Liver (tissue), 9 donors: ENCODE data around the gene OTUD6A. TPM values are rescaled to one million over a fixed set of nuclear protein-coding genes. Genes with fewer than 3 reads are reported as not detected.

Source experiments
- DNase-seq: peaks from one replicate; pipeline ENCODE4 v3.0.0-alpha.2; 2017; ENCODE audit warnings: low spot score
- H3K27ac ChIP-seq, 2 donors: one replicate each; pipeline ENCODE4 v1.7.0; 2013; ENCODE audit warnings: inconsistent platforms in 2 of 2, low read length in 2 of 2, control low read depth in 1 of 2, low read depth in 1 of 2, mild to moderate bottlenecking in 1 of 2
- H3K27me3 ChIP-seq, 4 donors: one replicate each; pipeline versions ENCODE4 v1.6.1 to v1.7.0; 2013; ENCODE audit warnings: low read length in 3 of 4, inconsistent platforms in 1 of 4, mild to moderate bottlenecking in 1 of 4, moderate library complexity in 1 of 4; ENCODE audit not compliant: control insufficient read depth in 4 of 4, insufficient read depth in 4 of 4
- H3K36me3 ChIP-seq, 4 donors: one replicate each; pipeline versions ENCODE4 v1.6.1 to v1.7.0; 2013; ENCODE audit warnings: low read length in 3 of 4, mild to moderate bottlenecking in 3 of 4, low read depth in 1 of 4, moderate library complexity in 1 of 4; ENCODE audit not compliant: control insufficient read depth in 4 of 4, insufficient read depth in 3 of 4
- H3K4me1 ChIP-seq, 4 donors: one replicate each; pipeline versions ENCODE4 v1.6.1 to v1.7.0; 2013; ENCODE audit warnings: low read length in 3 of 4, mild to moderate bottlenecking in 3 of 4, moderate library complexity in 1 of 4; ENCODE audit not compliant: control insufficient read depth in 4 of 4, insufficient read depth in 4 of 4
- H3K4me3 ChIP-seq, 3 donors: one replicate each; pipeline versions ENCODE4 v1.6.1 to v1.7.0; 2013; ENCODE audit warnings: low read length in 3 of 3, control low read depth in 1 of 3, low read depth in 1 of 3, mild to moderate bottlenecking in 1 of 3
- H3K9ac ChIP-seq, 2 donors: one replicate each; pipeline ENCODE4 v1.7.0; 2013; ENCODE audit warnings: low read length in 2 of 2, mild to moderate bottlenecking in 2 of 2, moderate library complexity in 2 of 2, control low read depth in 1 of 2, low read depth in 1 of 2
- H3K9me3 ChIP-seq, 4 donors: one replicate each; pipeline versions ENCODE4 v1.6.1 to v1.7.0; 2013; ENCODE audit warnings: low read length in 3 of 4; ENCODE audit not compliant: control insufficient read depth in 4 of 4
- EGR1 ChIP-seq, 2 donors: IDR thresholded peaks; 2 replicates each; pipeline ENCODE4 v1.6.1; 2016 to 2018; ENCODE audit warnings: antibody characterized with exemption in 2 of 2, low read depth in 2 of 2
- FOXA2 ChIP-seq: IDR thresholded peaks from 2 replicates; pipeline ENCODE4 v1.6.1; 2016; ENCODE audit warnings: antibody characterized with exemption
- GABPA ChIP-seq, 2 donors: IDR thresholded peaks in 1 of 2; conservative IDR thresholded peaks in 1 of 2; 2 replicates each; pipeline ENCODE4 v1.6.1; 2016; ENCODE audit warnings: antibody characterized with exemption in 2 of 2, mild to moderate bottlenecking in 1 of 2, moderate library complexity in 1 of 2
- HNF4G ChIP-seq: IDR thresholded peaks from 2 replicates; pipeline ENCODE4 v1.6.1; 2016; ENCODE audit warnings: antibody characterized with exemption
- JUND ChIP-seq, 2 donors: IDR thresholded peaks; 2 replicates each; pipeline ENCODE4 v1.6.1; 2016; ENCODE audit warnings: antibody characterized with exemption in 2 of 2
- NR2F2 ChIP-seq: IDR thresholded peaks from 2 replicates; pipeline ENCODE4 v1.6.1; 2016; ENCODE audit warnings: antibody characterized with exemption
- RAD21 ChIP-seq, 2 donors: IDR thresholded peaks; 2 replicates each; pipeline ENCODE4 v1.6.1; 2016; ENCODE audit warnings: antibody characterized with exemption in 2 of 2, mild to moderate bottlenecking in 2 of 2
- RXRA ChIP-seq, 2 donors: IDR thresholded peaks; 2 replicates each; pipeline ENCODE4 v1.6.1; 2017 to 2018; ENCODE audit warnings: antibody characterized with exemption in 2 of 2, mild to moderate bottlenecking in 1 of 2
- SP1 ChIP-seq: IDR thresholded peaks from 2 replicates; pipeline ENCODE4 v1.6.1; 2018; ENCODE audit warnings: antibody characterized with exemption, mild to moderate bottlenecking
- TAF1 ChIP-seq: conservative IDR thresholded peaks from 2 replicates; pipeline ENCODE4 v1.6.1; 2016; ENCODE audit warnings: antibody characterized with exemption, mild to moderate bottlenecking
- WGBS: extraction: QIAGEN DNeasy Blood & Tissue Kit; methylation state at CpG from one replicate; pipeline ENCODE4 v1.1.7; 2013; 5-methylcytosine and 5-hydroxymethylcytosine counted together
- polyA plus RNA-seq, 2 donors: library from polyadenylated mRNA; stranded (reverse) in 1 of 2; unstranded in 1 of 2; fragments of 200-250 nt in 1 of 2; fragments of >200 nt in 1 of 2; fragmentation: Nextera tagmentation in 1 of 2; extraction: Ambion mirVana in 1 of 2; gene quantifications; one replicate each; pipeline versions ENCODE4 v1.2.1 to v1.2.3, GENCODE V29; 2013 to 2015
- total RNA-seq, 2 donors: library from RNA; depleted of rRNA; stranded (reverse); fragments of >200 nt; gene quantifications; one replicate each; pipeline ENCODE4 v1.2.3, GENCODE V29; 2014
- TF ChIP-seq, protein P1 (sequence below): IDR thresholded peaks from 2 replicates; pipeline ENCODE4 v1.6.1; 2016; ENCODE audit warnings: antibody characterized with exemption
- TF ChIP-seq, protein P2 (sequence below): IDR thresholded peaks from 2 replicates; pipeline ENCODE4 v1.6.1; 2016; ENCODE audit warnings: antibody characterized with exemption, mild to moderate bottlenecking
- TF ChIP-seq, protein P3 (sequence below): IDR thresholded peaks from 2 replicates; pipeline ENCODE4 v1.6.1; 2016; ENCODE audit warnings: antibody characterized with exemption
- TF ChIP-seq, protein P4 (sequence below): fragments of 150-350 bp; IDR thresholded peaks from 2 replicates; pipeline ENCODE4 v1.5.1; 2017; ENCODE audit warnings: improper control_type of control experiment, low read depth, low read length; ENCODE audit not compliant: missing input control
- donor health status: healthy.
- donor health status: healthy.
- donor health status: healthy.
- donor health status: healthy.
- donor health status: healthy.

OTUD6A gene, protein sequence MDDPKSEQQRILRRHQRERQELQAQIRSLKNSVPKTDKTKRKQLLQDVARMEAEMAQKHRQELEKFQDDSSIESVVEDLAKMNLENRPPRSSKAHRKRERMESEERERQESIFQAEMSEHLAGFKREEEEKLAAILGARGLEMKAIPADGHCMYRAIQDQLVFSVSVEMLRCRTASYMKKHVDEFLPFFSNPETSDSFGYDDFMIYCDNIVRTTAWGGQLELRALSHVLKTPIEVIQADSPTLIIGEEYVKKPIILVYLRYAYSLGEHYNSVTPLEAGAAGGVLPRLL
- not detected for total RNA-seq
- polyA plus RNA-seq, result not detected

DNA sequence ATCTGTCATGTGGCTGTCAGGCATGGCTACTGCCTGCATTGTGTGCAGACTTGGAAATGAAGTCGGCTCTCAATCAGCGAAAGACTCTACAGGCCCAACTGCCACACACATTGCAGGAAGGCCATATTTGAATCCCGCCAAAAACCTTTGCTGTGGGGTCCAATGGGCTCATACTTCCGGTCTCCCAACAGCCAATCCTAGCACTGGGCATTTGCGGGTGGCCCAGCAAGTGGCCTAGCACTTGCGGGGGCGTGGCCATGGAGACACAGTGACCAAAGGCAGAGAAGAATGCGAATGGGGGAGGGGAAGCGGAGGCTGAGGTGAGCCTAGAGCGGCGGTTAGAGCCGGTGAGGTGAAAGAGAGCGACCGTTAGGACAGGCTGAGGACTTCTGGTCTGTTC, at the start of gene OTUD6A:
Gene OTUD6A, plus strand, starts transcription at position 382 of the 400 bp plus-strand sequence. CDS start 68 bp downstream, outside the sequence.
- Histone ChIP-seq H3K27ac (no peak within 1 kb of the TSS), H3K4me3 (no peak within 1 kb of the TSS), H3K27me3 (peaks cover 0 to 2% (median 0%) of the 10 kb centered on the region in 4 donors), H3K9me3 (no peaks in the 10 kb centered on the region), H3K9ac (no peak within 1 kb of the TSS), H3K4me1 (no peaks in the 10 kb centered on the region), H3K36me3 (no peaks in the 10 kb centered on the region)
- TF ChIP-seq JUND (IDR thresholded peaks at IDR 0.05) (no peak), HNF4G (no peak), RXRA (IDR thresholded peaks at IDR 0.05) (no peak), NR2F2 (no peak), FOXA2 (no peak)
- TF ChIP-seq, protein P1, sequence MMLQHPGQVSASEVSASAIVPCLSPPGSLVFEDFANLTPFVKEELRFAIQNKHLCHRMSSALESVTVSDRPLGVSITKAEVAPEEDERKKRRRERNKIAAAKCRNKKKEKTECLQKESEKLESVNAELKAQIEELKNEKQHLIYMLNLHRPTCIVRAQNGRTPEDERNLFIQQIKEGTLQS, result no peak
- no peak for DNase-seq
- 95% methylated on average over 14 of the region's 14 CpGs for WGBS

DNA sequence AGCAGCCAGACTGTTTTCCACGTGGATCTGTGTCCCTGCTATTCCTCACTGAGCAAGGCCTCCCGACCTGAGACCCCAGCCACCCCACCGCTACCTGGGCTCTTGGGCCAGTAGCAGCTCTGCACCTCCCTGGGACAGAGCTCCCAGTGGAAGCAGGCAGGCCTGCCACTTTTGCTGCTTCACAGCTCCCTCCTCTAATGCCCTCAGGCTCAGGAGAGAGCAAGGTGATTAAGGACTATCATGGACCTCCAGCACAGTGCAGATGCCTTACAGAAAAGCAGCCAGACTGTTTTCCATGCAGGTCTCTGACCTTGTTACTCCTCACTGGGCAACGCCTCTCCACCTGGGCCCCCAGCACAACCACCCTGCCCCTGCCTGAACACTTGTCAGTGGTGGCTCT, 49.5 kb upstream of the OTUD6A start:
- H3K4me1 ChIP-seq, result no peaks in the 10 kb centered on the region
- peaks cover 0 to 2% (median 0%) of the 10 kb centered on the region in 4 donors for H3K27me3 ChIP-seq
- no peaks in the 10 kb centered on the region for H3K36me3 ChIP-seq
- H3K4me3 ChIP-seq, result no peak overlapping the region
- H3K9ac ChIP-seq, result no peak overlapping the region
- H3K27ac ChIP-seq, result no peak overlapping the region
- 80% methylated on average over 4 of the region's 4 CpGs for WGBS
- H3K9me3 ChIP-seq, result no peaks in the 10 kb centered on the region
- DNase-seq, result no peak
- TF ChIP-seq GABPA (IDR thresholded peaks at IDR 0.05 in 1 of 2, conservative IDR thresholded peaks at IDR 0.05 in 1 of 2) (no peak), HNF4G (no peak), RAD21 (IDR thresholded peaks at IDR 0.05) (no peak), SP1 (no peak), RXRA (IDR thresholded peaks at IDR 0.05) (no peak), EGR1 (IDR thresholded peaks at IDR 0.05; ENCODE audit: low read depth in 2 of 2) (no peak), TAF1 (no peak), NR2F2 (no peak), FOXA2 (no peak)
- TF ChIP-seq, protein P1, result no peak
- TF ChIP-seq, protein P2, sequence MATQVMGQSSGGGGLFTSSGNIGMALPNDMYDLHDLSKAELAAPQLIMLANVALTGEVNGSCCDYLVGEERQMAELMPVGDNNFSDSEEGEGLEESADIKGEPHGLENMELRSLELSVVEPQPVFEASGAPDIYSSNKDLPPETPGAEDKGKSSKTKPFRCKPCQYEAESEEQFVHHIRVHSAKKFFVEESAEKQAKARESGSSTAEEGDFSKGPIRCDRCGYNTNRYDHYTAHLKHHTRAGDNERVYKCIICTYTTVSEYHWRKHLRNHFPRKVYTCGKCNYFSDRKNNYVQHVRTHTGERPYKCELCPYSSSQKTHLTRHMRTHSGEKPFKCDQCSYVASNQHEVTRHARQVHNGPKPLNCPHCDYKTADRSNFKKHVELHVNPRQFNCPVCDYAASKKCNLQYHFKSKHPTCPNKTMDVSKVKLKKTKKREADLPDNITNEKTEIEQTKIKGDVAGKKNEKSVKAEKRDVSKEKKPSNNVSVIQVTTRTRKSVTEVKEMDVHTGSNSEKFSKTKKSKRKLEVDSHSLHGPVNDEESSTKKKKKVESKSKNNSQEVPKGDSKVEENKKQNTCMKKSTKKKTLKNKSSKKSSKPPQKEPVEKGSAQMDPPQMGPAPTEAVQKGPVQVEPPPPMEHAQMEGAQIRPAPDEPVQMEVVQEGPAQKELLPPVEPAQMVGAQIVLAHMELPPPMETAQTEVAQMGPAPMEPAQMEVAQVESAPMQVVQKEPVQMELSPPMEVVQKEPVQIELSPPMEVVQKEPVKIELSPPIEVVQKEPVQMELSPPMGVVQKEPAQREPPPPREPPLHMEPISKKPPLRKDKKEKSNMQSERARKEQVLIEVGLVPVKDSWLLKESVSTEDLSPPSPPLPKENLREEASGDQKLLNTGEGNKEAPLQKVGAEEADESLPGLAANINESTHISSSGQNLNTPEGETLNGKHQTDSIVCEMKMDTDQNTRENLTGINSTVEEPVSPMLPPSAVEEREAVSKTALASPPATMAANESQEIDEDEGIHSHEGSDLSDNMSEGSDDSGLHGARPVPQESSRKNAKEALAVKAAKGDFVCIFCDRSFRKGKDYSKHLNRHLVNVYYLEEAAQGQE, result no peak
- TF ChIP-seq, protein P3, sequence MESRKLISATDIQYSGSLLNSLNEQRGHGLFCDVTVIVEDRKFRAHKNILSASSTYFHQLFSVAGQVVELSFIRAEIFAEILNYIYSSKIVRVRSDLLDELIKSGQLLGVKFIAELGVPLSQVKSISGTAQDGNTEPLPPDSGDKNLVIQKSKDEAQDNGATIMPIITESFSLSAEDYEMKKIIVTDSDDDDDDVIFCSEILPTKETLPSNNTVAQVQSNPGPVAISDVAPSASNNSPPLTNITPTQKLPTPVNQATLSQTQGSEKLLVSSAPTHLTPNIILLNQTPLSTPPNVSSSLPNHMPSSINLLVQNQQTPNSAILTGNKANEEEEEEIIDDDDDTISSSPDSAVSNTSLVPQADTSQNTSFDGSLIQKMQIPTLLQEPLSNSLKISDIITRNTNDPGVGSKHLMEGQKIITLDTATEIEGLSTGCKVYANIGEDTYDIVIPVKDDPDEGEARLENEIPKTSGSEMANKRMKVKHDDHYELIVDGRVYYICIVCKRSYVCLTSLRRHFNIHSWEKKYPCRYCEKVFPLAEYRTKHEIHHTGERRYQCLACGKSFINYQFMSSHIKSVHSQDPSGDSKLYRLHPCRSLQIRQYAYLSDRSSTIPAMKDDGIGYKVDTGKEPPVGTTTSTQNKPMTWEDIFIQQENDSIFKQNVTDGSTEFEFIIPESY, result no peak
- TF ChIP-seq, protein P4, sequence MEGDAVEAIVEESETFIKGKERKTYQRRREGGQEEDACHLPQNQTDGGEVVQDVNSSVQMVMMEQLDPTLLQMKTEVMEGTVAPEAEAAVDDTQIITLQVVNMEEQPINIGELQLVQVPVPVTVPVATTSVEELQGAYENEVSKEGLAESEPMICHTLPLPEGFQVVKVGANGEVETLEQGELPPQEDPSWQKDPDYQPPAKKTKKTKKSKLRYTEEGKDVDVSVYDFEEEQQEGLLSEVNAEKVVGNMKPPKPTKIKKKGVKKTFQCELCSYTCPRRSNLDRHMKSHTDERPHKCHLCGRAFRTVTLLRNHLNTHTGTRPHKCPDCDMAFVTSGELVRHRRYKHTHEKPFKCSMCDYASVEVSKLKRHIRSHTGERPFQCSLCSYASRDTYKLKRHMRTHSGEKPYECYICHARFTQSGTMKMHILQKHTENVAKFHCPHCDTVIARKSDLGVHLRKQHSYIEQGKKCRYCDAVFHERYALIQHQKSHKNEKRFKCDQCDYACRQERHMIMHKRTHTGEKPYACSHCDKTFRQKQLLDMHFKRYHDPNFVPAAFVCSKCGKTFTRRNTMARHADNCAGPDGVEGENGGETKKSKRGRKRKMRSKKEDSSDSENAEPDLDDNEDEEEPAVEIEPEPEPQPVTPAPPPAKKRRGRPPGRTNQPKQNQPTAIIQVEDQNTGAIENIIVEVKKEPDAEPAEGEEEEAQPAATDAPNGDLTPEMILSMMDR, result no peak
